Measurements from ENCODE around the gene UBFD1. TPM values are rescaled to one million over a fixed set of nuclear protein-coding genes. Genes with fewer than 3 reads are reported as not detected.
A peak's percentile ranks its signal among the peaks of the same experiment; 100 is the strongest.

UBFD1 gene
- total and polyA plus RNA-seq, 10 of the 15 experiments (the other 5 are each of a cell fraction or from before 2014, with no cell fraction given): 7.3 to 48.5 (median 32.1) TPM

DNA sequence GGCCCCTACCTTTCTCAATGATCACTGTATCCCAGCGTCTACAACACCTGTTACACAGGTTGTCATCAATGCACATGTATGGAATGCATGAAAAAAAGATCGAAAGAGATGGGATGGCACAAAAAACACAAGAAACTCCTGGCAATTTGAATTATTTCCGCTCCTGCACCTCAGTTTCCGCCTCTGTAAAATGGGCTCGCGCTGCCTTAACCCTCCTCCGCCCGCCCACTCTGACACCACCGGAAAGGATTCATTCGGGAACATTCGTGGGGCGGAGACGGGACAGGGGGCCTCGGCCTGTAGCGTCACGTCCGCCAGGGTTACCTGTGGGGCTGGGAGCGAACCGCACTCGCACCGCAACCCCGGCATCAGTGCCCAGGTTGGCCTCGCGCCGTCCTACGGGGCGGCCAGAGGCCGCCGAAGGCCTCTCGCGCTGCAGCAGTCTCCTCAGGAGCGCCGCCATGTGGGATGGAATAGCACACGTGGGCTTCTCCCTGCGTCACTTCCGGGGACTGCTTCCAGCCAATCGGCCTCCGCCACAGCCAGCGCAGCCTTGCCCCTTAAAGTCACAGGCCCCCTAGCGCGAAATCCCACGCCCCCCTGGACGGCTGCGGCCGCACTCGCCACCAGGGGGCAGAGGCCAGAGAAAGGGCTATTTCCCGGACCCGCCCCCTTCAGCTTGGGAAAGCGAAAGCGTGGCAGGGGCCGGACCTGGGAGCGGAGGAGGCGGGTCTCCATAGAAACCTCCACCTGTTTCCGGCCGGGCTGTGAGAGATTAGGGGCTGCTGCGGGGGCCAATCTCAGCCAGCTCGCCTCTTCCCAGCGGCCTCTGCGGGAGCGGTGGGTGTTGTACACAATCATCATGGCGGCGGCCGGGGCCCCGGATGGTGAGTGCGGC lies at the start of gene UBFD1, which contains the start of gene EARS2 (continued):
- TF ChIP-seq, protein P1, sequence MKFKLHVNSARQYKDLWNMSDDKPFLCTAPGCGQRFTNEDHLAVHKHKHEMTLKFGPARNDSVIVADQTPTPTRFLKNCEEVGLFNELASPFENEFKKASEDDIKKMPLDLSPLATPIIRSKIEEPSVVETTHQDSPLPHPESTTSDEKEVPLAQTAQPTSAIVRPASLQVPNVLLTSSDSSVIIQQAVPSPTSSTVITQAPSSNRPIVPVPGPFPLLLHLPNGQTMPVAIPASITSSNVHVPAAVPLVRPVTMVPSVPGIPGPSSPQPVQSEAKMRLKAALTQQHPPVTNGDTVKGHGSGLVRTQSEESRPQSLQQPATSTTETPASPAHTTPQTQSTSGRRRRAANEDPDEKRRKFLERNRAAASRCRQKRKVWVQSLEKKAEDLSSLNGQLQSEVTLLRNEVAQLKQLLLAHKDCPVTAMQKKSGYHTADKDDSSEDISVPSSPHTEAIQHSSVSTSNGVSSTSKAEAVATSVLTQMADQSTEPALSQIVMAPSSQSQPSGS (IDR thresholded peaks at IDR 0.05; ENCODE audit: low read length): no peak
- TF ChIP-seq, protein P2, sequence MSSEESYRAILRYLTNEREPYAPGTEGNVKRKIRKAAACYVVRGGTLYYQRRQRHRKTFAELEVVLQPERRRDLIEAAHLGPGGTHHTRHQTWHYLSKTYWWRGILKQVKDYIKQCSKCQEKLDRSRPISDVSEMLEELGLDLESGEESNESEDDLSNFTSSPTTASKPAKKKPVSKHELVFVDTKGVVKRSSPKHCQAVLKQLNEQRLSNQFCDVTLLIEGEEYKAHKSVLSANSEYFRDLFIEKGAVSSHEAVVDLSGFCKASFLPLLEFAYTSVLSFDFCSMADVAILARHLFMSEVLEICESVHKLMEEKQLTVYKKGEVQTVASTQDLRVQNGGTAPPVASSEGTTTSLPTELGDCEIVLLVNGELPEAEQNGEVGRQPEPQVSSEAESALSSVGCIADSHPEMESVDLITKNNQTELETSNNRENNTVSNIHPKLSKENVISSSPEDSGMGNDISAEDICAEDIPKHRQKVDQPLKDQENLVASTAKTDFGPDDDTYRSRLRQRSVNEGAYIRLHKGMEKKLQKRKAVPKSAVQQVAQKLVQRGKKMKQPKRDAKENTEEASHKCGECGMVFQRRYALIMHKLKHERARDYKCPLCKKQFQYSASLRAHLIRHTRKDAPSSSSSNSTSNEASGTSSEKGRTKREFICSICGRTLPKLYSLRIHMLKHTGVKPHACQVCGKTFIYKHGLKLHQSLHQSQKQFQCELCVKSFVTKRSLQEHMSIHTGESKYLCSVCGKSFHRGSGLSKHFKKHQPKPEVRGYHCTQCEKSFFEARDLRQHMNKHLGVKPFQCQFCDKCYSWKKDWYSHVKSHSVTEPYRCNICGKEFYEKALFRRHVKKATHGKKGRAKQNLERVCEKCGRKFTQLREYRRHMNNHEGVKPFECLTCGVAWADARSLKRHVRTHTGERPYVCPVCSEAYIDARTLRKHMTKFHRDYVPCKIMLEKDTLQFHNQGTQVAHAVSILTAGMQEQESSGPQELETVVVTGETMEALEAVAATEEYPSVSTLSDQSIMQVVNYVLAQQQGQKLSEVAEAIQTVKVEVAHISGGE (CRISPR knock-in tag; IDR thresholded peaks at IDR 0.05): no peak
- TF ChIP-seq KAT2A (conservative IDR thresholded peaks at IDR 0.05; ENCODE audit: control insufficient read depth, low read depth, low read length): no peak
- no peak for TF ChIP-seq SRF (IDR thresholded peaks at IDR 0.05; ENCODE audit: low read depth in 2 of 2, low read length in 2 of 2)
- TF ChIP-seq CHD1 (IDR thresholded peaks at IDR 0.05; ENCODE audit: low read depth, low read length): no peak
- TF ChIP-seq, protein P3, sequence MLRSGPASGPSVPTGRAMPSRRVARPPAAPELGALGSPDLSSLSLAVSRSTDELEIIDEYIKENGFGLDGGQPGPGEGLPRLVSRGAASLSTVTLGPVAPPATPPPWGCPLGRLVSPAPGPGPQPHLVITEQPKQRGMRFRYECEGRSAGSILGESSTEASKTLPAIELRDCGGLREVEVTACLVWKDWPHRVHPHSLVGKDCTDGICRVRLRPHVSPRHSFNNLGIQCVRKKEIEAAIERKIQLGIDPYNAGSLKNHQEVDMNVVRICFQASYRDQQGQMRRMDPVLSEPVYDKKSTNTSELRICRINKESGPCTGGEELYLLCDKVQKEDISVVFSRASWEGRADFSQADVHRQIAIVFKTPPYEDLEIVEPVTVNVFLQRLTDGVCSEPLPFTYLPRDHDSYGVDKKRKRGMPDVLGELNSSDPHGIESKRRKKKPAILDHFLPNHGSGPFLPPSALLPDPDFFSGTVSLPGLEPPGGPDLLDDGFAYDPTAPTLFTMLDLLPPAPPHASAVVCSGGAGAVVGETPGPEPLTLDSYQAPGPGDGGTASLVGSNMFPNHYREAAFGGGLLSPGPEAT (IDR thresholded peaks at IDR 0.05; ENCODE audit: low read depth): peak; percentile 96
- no peak for TF ChIP-seq ZBED1 (IDR thresholded peaks at IDR 0.05; ENCODE audit: borderline replicate concordance)
- TF ChIP-seq STAT1 (conservative IDR thresholded peaks at IDR 0.05): peak; percentile 67; the same call in 1 of the 2 replicates
- peak; percentile 78 for TF ChIP-seq FOXK2 (IDR thresholded peaks at IDR 0.05)
- TF ChIP-seq STAT3 (IDR thresholded peaks at IDR 0.05; ENCODE audit: low read depth, low read length): no peak
- TF ChIP-seq, protein P4, sequence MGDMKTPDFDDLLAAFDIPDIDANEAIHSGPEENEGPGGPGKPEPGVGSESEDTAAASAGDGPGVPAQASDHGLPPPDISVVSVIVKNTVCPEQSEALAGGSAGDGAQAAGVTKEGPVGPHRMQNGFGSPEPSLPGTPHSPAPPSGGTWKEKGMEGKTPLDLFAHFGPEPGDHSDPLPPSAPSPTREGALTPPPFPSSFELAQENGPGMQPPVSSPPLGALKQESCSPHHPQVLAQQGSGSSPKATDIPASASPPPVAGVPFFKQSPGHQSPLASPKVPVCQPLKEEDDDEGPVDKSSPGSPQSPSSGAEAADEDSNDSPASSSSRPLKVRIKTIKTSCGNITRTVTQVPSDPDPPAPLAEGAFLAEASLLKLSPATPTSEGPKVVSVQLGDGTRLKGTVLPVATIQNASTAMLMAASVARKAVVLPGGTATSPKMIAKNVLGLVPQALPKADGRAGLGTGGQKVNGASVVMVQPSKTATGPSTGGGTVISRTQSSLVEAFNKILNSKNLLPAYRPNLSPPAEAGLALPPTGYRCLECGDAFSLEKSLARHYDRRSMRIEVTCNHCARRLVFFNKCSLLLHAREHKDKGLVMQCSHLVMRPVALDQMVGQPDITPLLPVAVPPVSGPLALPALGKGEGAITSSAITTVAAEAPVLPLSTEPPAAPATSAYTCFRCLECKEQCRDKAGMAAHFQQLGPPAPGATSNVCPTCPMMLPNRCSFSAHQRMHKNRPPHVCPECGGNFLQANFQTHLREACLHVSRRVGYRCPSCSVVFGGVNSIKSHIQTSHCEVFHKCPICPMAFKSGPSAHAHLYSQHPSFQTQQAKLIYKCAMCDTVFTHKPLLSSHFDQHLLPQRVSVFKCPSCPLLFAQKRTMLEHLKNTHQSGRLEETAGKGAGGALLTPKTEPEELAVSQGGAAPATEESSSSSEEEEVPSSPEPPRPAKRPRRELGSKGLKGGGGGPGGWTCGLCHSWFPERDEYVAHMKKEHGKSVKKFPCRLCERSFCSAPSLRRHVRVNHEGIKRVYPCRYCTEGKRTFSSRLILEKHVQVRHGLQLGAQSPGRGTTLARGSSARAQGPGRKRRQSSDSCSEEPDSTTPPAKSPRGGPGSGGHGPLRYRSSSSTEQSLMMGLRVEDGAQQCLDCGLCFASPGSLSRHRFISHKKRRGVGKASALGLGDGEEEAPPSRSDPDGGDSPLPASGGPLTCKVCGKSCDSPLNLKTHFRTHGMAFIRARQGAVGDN (IDR thresholded peaks at IDR 0.05): no peak
- peak; percentile 99 for TF ChIP-seq MXI1 (IDR thresholded peaks at IDR 0.05; ENCODE audit: low read depth, low read length)
- peak; percentile 77 for TF ChIP-seq TAF1 (IDR thresholded peaks at IDR 0.05; ENCODE audit: borderline replicate concordance, low read depth, low read length)
- TF ChIP-seq IKZF2 (IDR thresholded peaks at IDR 0.05): peak; percentile 72 to 85
